Islet precursor cell (in vitro differentiated cells): ENCODE data around the gene TCEANC2.
"Not testable (repeated sequence)": the region's sequence is repeated elsewhere in the genome, so short reads cannot be mapped to it uniquely, and the experiment has no call there.

ENCODE experiments used
- DNase-seq: peaks from one replicate; pipeline ENCODE4 v3.0.0-alpha.2; 2018

TCEANC2 gene

DNA sequence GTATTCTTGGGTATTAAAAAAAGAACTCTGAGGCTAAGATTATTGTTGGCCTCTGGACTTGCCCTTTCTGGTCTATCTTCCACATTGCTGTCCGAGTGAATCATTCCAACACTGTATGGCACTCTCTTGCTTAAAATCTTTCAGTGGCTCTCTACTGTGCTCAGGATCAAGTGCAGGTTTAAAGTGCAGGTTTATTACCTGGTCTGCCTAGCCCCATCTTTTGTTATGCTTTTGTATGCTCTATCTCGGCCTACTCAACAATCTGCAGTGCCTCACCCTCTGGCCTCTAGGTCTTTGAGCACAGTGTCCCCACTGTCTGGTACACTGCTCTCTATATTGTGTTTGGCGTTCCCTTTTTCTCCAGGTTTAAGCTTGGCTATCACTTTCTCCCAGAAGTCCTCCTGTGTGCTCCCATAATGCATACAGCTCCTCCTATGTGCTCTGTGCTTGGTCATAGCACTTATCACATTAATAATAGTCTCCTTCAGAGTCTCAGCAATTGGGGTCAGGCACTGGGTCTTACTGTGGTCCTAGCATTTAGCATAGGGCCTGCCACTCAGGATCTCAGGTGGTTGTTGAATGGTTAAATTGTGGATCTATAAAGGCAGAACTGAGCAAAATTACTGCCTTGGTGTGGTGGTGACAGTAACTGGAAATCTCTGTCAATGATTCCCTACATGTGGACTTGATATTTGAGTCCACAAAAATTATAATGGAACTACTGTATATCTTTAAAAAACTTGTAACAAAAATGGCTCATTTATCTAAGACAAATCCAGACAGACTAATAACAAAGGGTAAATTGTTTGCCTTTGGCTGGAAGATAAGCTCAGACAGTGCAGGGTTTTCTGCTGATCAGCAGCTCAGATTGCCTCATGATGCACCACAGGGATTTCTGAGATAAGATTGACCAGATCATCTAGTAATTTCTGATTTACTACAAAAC lies 24.8 kb upstream of the TCEANC2 start:
- peak; percentile 29 for DNase-seq

DNA sequence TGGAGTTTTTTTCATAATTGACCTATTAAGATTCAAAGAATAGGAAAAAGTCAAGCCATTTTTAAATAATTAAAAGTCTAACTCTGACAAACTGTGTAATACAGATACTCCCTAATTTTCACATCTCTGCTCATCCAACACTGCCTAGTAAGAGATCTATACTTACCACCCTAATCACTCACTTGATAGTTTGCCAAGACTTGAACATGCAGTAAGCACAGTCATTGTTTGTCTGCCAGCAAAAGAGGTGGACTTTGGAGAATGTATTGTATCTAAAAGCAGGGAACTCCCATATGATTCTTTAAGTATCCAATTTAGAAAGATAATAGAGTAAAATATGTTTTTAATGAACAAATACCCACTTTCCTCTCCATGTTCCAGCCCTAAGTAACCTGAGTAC lies 15.9 kb upstream of the TCEANC2 start:
- no peak for DNase-seq

DNA sequence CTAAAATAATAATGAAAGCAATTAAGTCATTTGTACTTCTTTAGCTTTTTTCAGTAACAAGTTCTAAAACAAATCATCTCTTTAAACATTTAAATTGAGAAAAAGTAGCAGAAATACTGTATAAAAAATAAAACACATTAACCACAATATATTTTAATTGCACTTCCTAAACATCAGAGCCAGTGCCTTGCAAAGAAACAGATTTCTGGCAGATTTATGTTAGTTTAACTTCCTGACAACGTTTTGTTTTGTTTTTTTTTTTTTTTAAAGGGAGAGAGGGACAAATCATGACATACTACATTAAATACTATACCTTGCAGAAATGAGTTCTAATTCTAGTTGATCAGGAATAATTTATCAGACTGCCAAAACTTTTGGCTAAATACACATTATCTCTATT lies 11.6 kb upstream of the TCEANC2 start:
- no peak for DNase-seq

DNA sequence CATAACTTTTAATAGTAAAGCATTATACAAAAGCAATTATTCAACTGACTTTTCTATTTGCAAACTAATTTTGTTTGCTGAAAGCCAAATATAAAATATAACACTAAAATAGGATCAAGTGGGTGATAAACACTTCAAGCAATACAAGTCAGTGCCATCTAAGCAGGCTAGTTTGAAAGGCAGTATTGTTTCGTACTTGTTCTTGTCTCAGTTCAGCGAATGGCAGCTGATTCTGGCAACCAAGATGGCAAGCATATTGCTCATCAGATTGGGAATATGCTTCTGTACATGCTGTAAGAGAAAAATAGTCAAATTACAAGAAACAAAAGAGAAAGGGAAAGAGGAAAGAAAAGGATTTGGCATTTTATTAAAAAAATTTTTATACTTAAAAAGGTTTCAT lies 7.9 kb upstream of the TCEANC2 start:
- DNase-seq: no peak

DNA sequence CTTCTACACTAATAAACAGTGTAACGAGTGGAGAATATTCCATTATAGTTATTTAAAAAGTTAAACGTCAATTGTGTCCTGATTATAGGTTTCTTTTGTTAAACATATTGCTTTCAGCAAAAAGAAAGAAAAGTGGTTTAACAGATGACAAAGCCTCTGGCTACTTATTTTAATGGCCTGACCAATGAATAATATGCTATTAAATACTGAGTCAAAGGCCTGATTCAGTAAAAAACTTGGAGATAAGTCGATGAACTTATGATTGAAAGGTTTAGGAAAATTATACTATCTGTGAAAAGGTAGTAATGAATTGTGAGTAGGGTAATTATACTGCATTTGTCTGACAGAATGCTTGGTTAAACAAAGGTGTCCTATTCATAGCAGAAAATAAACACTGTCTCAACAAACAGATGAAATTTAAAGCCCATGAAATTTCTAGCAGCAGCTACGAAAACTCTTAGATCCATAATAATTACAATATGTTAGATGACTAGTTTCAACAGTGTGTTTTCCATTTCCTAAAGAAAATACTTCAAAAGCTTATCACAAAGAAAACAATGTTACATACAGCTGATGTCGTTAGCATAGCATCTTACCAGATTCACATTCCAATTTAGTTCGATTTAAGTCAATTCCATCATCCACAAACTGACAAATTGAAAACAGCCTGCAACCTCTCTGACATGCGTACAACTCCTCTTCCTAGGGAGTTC lies 6.6 kb upstream of the TCEANC2 start:
- DNase-seq: no peak

DNA sequence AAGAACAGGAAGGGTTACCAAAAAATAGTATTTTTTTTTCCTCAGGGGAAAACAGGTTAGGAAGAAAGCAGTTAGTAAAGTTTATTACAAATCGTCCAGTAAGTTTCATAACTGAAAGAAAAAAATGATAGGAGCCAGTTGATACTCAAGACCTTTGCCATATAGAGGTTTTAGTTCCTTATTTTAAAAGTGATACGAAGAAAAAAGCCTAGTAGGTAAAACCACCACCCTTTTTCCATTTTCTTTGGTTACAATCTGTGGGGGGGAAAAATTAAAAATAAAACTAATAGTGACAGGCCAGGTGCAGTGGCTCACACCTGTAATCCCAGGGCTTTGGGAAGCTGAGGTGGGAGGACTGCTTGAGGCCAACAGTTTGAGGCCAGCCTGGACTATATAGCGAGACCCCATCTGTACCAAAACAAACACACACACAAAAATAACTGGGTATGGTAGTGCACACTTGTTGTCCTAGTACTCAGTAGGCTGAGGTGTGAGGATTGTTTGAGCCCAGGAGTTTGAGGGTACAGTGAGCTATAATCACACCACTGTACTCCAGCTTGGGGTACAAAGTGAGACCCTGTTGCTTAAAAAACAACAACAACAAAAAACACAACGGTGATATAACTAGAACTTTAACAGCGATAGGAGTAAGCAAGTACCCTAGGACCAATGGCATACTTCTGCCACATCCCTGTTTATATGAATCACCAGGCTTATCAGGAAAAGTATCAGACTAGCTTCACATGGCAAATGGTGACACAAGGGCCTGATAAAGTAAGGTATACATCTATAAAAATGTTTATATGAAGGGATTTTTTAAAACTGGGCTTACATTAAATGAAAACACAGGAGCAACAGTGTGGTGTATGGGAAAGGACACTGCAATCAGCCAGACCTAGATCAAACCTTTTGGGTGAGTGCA lies 5.8 kb upstream of the TCEANC2 start:
- DNase-seq: no peak

DNA sequence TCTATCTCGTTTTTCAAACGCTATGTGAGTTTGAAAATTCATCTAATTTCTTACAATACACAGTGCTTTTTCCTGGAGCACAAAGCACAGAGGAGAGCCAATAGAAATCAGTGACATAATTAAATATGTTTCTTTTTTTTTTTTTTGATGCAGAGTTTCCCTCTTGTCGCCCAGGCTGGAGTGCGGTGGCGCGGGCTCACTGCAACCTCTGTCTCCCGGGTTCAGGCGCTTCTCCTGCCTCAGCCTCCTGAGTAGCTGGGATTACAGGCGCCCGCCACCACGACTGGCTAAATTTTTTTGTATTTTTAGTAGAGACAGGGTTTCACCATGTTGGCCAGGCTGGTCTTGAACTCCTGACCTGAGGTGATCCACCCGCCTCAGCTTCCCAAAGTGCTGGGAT lies 3.0 kb upstream of the TCEANC2 start:
- DNase-seq: not testable (repeated sequence)

DNA sequence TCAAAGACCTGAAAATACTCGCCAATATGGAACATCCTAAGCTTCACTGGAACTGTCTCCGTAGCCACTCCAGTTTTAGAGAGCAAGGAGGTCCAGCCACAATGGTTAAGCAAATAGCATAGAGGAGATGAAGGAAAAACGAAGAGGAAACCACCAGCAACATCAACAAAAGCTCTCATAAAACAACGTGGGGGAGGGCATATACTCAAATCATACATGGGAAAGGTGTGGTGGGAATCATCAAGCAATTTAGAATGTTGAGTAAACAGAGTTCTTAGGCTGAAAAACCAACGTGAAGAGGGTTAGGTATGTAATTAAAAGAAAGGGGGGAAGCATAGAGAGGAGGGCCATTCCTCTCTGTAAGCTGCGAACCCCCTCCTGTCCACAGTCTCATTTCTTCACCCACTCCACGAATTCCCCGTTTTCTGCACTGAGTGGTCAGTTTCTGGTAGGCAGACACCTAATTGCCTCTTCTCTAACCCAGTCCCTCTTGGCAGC lies 1.4 kb upstream of the TCEANC2 start:
- DNase-seq: no peak

DNA sequence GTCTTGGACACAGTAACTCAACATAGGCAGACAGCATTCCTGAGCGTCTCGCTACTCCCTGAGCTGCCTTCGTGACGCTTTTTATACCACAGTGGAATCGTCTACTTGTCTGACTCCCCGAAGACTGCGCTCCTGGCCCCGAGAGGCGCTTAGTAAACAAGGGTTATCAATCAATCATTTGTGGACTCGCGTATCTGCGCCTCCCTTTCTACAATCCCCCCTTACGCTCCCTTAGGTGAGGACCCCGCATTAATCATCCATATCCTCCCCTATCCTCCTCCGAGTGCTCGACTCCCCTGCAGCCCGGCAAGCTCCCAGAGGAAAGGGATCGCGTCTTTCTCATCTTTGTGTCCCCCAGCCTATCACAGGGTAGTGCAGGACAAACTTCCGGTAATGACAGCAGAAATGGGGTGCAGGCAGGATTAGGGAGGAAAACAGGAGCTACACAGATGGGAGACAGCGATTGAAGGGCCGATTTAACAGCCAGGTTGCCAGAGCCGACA lies 926 bp upstream of the TCEANC2 start:
- peak; percentile 83 for DNase-seq

DNA sequence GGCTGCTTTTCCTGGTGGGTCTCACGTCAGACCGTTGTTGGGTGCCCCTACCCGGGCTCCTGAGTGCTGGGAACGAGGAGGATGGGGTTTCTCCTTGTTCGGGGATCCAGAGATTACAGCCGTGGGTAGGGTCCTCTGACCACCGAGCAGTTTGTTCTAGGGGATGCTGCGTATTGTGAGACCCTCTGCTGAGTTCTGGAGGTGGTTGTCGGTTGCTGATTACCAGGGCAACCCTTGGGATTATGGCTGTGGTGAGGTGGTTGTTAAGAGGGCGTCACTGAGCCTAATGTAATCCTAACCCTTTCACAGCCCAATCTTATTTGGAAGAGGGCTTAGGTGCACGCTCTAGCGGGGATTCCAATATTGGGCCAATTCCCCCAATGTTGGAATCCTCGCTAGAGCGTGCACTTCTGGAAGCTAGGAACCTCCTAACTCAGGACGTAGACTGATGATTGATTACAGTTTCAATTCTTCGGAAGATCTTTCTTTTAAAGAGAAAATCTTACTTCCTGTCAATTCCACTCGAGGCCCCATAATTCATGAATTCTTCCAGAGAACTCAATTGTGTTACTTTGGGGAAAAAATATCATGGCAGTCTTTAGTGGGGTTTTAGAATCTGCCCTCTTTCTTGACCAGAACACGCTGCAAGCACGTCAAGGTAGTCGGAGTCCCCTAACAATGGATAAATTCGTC lies 483 bp downstream of the TCEANC2 start:
- DNase-seq: no peak

DNA sequence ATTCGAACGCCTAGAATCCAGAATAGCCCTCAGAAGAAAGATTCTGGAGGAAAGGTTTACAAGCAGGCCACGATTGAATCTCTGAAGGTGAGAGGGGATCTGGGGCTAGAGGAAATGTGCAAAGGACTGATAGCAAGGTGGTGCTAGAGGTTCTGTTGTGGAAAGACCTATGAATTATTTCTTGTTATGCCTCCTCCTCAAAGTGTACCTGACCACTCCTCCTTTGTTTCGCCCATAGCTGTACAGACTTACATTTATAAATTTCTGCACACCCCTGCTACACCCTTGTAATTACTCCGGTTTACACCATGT lies 986 bp downstream of the TCEANC2 start:
- DNase-seq: no peak

DNA sequence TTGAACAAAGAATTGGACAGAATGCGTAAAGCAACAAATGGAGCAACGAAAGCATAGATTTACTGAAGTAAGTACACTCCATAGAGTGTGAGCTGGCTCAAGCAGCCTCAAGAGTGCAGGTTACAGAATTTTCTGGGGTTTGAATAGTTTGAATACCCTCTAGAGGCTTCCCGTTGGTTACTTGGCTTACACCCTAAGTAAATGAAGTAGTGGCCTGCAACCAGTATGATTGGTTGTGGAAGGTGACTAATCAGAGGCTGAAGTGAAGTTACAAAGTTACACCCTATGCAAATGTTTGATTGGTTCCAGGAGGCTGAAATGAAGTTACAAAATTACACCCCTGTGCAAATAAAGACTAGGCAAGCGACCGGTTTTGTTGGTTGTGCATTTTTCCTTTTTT lies 10.9 kb downstream of the TCEANC2 start:
- DNase-seq: no peak

DNA sequence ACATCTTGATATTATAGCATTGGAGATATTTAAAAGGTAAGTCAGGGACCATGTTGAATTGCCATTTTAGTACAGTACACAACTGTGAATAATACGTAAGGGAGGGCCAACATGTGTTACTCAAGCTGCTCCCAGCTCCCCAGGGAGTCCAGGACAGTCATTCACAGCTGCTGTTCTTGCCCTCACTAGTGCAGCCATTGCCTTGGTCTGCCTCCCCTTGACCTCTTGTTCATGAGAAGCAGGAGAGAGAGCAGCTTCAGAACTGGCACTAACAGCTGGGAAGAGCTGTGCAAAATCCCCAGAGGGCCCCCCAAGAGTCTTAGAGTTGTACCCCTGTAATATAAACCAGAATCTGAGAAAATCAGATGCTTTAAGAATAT lies 16.4 kb downstream of the TCEANC2 start:
- DNase-seq: no peak

DNA sequence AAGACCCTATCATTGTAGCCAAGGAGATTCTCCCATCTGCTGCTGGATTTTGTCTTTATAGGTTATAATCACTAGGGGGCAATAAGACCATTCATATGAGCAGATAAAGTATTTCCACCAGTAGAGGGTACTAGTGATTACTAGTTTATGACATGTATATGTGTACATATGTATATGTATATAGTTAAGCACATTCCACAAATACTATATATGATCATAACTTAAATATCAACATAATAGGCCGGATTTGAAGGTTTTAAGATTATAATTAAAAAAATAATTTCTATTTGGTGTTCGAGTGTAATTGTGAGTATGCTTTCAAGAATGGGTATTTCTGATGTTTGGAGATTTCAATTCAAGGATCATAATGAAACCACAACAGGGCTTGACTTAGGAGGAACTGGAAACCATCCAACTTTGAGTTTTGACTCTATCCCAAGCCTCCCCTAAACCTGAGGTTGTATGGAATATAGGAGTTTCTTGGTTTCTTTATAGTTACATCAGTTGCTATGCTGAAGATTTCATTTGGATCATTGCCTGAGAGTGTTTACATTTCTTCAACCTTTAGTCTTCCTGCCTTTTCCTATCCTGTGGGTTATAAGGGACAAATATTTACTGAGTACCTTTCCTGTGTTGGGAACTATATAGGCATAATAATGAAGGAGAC lies 16.9 kb downstream of the TCEANC2 start:
- no peak for DNase-seq

DNA sequence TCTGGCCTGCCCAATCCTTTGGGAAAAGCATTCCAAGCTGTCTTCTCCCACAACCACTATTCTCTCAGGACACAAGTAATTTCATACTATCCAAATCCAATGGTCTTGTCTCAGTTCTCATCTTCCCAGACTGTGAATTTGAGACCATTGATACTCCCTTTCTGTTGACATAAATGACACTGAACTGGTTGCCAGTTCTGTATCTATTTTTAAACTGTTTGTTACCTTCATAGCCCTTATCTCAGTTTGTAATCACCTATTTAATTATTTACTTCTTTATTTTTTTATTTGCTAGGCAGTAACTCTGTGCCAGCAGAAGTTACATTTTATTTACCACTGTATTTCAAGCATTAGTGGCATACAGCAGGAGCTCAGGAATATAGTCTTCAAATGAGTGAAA lies 24.0 kb downstream of the TCEANC2 start:
- no peak for DNase-seq

DNA sequence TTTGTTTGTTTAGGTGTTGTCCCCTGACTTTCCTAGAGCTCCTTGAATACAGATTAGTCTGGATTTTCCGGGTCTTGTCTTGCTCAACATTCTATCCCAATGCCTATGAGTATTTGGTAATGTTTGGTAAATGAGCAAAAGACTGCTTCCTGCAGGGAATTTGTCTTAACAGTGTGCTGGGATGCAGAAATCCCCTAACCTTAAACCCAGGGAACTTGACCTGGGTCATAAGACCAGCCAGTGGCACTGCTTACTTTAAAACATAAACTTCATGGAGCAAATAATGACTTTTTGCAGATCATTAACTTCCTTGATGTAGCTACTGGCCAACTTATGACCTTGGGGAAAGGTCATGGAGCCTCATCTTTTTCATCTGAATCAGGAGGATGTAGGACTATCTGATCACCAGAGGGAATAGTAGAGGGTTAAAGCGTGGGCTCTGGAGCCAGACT lies 27.2 kb downstream of the TCEANC2 start:
- no peak for DNase-seq

DNA sequence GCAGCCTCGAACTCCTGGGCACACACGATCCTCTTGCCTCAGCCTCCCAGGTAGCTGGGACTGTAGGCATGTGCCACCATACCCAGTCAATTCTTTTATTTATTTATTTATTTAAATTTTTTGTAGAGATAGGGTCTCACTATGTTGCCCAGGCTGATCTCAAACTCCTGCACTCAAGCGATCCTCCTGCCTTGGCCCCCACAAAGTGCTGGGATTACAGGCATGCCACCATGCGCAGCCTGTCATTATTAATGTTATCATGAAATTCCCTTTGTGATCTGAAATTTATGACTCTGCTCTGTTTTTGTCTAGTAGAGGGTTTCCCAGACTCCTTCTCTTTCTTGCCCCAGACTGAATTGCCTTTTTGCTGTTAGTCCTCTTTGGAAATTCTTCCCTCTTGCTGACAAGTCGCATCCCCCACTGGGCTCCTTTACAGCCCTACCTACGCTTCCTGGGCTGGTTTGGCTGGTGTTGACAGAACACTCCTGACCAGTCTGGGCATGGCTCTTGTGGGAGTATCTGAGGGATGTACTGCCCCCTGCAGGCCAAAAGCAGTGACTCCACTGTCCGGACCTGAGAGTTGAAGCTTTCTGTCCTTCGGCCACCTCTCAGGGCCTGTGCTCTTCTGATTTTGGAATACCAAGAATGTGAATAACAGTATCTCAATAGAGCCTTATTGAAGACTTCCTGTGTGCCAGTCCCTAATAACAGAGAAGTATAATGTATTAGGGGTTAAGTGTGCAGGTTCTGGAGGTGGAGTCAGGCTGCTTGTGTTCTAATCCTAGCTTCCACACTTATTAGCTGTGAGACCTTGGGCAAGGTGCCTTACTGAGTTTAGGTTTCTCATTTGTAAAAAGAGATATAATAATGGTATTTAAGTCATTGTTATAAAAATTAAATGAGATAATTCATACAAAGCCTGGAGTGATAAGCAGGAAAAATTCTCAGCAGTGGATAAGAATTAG lies 28.2 kb downstream of the TCEANC2 start:
- DNase-seq: peak; percentile 94

DNA sequence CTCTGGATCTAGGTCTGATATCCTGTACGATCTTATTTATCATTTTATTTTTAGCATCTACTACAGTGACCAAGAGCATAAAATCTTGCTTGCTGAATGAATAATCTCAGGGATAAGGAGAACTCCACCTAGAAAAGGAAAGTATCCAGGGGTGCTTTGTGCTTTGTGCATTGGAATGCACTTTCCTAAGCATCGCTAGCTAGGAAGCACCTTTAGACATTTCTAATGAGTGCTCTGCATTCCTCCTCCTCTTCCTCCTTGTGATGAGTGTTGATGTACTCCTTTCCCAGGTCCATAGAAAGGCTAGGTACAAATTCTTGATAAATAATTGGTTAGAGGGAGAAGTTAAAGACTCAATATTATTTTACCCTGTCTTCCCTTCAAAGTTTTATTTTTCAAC lies 31.4 kb downstream of the TCEANC2 start:
- DNase-seq: no peak

DNA sequence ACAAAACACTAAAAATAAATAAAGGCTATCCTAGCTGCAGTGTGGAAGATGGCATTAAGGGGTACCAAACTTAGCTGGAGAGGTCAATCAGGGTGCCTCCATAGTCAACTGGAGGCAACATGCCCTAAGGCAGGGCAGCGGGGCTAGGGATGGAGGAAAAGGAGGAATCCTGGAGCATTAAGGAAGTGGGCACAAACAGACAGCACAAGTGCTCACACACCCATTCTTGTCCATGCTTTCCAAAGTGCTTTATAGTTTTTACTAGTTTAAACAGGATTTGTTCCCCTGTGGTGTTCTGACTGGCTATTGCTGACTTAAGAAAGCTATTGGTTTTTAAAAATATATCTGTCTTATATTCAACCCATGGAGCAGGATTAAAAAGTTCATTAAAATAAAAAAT lies 33.3 kb downstream of the TCEANC2 start:
- no peak for DNase-seq

DNA sequence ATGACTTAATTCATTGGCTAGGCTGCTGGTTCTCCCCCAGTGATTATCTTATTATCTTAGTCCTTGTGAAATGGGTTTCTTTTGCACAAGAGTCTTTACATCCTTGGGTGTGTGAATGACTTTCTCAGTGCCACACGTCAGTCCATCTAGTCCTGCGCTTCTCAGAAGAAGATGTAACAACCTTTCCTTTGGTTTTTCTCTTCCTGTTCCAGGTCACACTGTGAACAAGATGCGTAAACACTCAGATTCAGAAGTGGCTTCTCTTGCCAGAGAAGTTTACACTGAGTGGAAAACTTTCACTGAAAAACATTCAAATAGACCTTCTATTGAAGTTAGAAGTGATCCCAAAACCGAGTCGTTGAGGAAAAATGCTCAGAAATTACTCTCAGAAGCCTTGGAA lies 35.0 kb downstream of the TCEANC2 start:
- DNase-seq: no peak

DNA sequence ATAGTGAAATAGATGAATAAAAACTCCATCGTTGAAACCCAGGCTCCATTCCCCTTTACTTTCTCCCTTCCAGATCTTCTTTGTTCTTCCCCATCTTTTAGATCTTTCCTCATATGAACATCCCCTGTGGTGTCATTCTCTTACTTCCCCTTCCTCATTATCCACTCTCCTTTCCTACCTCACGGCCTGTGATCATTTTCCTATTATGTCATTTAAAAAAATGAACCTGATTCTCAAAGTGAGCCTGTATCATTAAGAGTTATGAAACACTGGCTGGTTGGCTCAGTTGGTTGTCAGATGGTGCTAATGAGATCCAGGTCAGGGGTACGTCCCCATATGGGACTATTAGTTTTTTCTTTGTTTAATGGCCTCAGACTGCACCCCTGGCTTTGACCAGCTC lies 38.3 kb downstream of the TCEANC2 start:
- no peak for DNase-seq
